ENCODE results near the gene SYT1. TPM values are rescaled to one million over a fixed set of nuclear protein-coding genes. Genes with fewer than 3 reads are reported as not detected.

The SYT1 gene
- total and polyA plus RNA-seq, 8 donors: under 0.01 to 11.4 (median 0.88) TPM

- H3K4me3 ChIP-seq: no peak overlapping the region
- H3K36me3 ChIP-seq: no peaks in the 10 kb centered on the region
- H3K9me3 ChIP-seq: no peaks in the 10 kb centered on the region
- intact Hi-C loops (cut with DNase I; ENCODE audit: low total_unique reads): no loop called here
- no peak overlapping the region for H3K27ac ChIP-seq
- no peaks in the 10 kb centered on the region for H3K4me1 ChIP-seq
- 59 to 72% (median 69%) methylated on average over 1 of the region's 1 CpG for WGBS, 5 donors
- TF ChIP-seq POLR2A (IDR thresholded peaks at IDR 0.05) (no peak), EP300 (IDR thresholded peaks at IDR 0.05) (no peak), POLR2AphosphoS5 (IDR thresholded peaks at IDR 0.05) (no peak), CTCF (IDR thresholded peaks at IDR 0.05) (no peak)
- no peak for DNase-seq
- H3K27me3 ChIP-seq: no peaks in the 10 kb centered on the region
These were observed 218.0 kb downstream of the SYT1 start for GRCh38 chr12:79082595-79082994.

GRCh38 chr12:79083181-79083580 lies 218.6 kb downstream of the SYT1 start:
- Histone ChIP-seq H3K27me3 (no peaks in the 10 kb centered on the region), H3K4me1 (no peaks in the 10 kb centered on the region), H3K4me3 (no peak overlapping the region), H3K27ac (no peak overlapping the region), H3K36me3 (no peaks in the 10 kb centered on the region), H3K9me3 (no peaks in the 10 kb centered on the region)
- TF ChIP-seq POLR2AphosphoS5 (IDR thresholded peaks at IDR 0.05): no peak
- no peak for TF ChIP-seq EP300 (IDR thresholded peaks at IDR 0.05)
- no peak for TF ChIP-seq POLR2A (IDR thresholded peaks at IDR 0.05)
- TF ChIP-seq CTCF (IDR thresholded peaks at IDR 0.05): no peak
- DNase-seq: no peak
- intact Hi-C loops (cut with DNase I; ENCODE audit: low total_unique reads): no loop called here

- intact Hi-C loops (cut with DNase I; ENCODE audit: low total_unique reads): no loop called here
- 75 to 93% (median 83%) methylated on average over 2 of the region's 2 CpGs for WGBS, 5 donors
- Histone ChIP-seq H3K36me3 (no peaks in the 10 kb centered on the region), H3K4me1 (no peaks in the 10 kb centered on the region), H3K4me3 (no peak overlapping the region), H3K9me3 (no peaks in the 10 kb centered on the region), H3K27me3 (no peaks in the 10 kb centered on the region), H3K27ac (no peak overlapping the region)
- TF ChIP-seq POLR2AphosphoS5 (IDR thresholded peaks at IDR 0.05) (no peak), EP300 (IDR thresholded peaks at IDR 0.05) (no peak), CTCF (IDR thresholded peaks at IDR 0.05) (no peak), POLR2A (IDR thresholded peaks at IDR 0.05) (no peak)
- no peak for DNase-seq
These were observed 220.6 kb downstream of the SYT1 start for GRCh38 chr12:79085106-79085682.

GRCh38 chr12:79086541-79087296 lies 222.1 kb downstream of the SYT1 start:
- intact Hi-C loops (cut with DNase I; ENCODE audit: low total_unique reads): no loop called here
- Histone ChIP-seq H3K4me3 (no peak overlapping the region), H3K27ac (no peak overlapping the region), H3K36me3 (no peaks in the 10 kb centered on the region), H3K27me3 (no peaks in the 10 kb centered on the region), H3K4me1 (no peaks in the 10 kb centered on the region), H3K9me3 (no peaks in the 10 kb centered on the region)
- 72 to 86% (median 79%) methylated on average over 8 of the region's 8 CpGs for WGBS, 5 donors
- no peak for TF ChIP-seq EP300 (IDR thresholded peaks at IDR 0.05)
- no peak for TF ChIP-seq POLR2A (IDR thresholded peaks at IDR 0.05)
- no peak for TF ChIP-seq CTCF (IDR thresholded peaks at IDR 0.05)
- TF ChIP-seq POLR2AphosphoS5 (IDR thresholded peaks at IDR 0.05): no peak
- no peak for DNase-seq
